ENCODE results near the gene GPR84. TPM values are rescaled to one million over a fixed set of nuclear protein-coding genes. Genes with fewer than 3 reads are reported as not detected.
A peak's percentile ranks its signal among the peaks of the same experiment; 100 is the strongest.

The GPR84 gene
- total and polyA plus RNA-seq, 12 donors, result 0.18 to 6.8 (median 1.2) TPM; not detected in 1

DNA sequence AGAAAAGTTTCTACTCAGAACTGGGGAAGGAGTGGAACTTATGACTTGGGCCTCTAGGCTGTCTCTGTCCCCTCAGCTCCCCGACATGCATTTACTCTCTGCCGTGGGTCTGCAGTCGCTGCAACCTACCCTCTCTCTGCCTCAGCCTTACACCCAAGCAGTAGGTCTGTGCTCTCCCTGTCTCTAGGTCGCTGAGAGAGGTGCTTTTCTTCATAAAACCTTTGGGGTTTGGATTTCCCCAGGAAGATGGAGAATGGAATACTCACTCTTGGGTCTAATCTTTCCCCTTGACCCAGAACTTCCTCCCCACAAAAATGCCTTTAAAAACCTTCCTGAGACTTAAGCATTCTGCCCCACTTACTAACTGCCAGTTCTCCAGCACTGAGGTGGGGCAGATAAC is 12.9 kb downstream of the GPR84 start:
- Histone ChIP-seq H3K27ac (peak overlapping the region in 2 of 5 donors; percentile 54 to 70), H3K4me3 (no peak overlapping the region), H3K4me1 (replicated peaks in 1 of 2) (peaks cover 18 to 21% of the 10 kb centered on the region in 2 donors), H3K9me3 (replicated peaks in 1 of 3) (no peaks in the 10 kb centered on the region), H3K36me3 (replicated peaks in 1 of 2) (peaks cover 0 to 52% of the 10 kb centered on the region in 2 donors), H3K27me3 (no peaks in the 10 kb centered on the region)
- TF ChIP-seq POLR2A (IDR thresholded peaks at IDR 0.05) (no peak), CTCF (IDR thresholded peaks at IDR 0.05) (no peak)
- no peak for DNase-seq
- intact Hi-C loops (cut with DNase I), result no loop called here
- WGBS, 4 donors, result 71 to 93% (median 80%) methylated on average over 4 of the region's 4 CpGs

DNA sequence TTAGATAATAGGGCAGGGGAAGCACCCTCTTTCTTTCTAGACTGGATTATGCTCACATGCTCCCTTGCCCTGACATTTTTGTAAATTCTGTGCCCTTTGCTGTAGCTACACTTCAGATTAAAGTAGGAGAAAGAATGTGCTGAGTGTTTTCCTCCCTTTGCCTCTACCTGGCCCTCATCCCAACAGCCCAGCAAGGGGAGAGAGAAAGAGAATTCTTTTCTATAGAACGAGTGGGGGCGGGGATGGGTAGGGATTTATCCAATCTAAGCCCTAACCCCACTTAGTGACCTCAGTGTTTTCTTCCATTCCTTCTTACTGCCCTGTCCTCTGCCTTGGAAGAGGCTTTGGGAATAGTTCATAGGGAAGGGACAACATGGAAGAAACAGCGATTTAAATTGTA is 13.5 kb downstream of the GPR84 start:
- 46 to 84% (median 81%) methylated on average over 3 of the region's 3 CpGs for WGBS, 4 donors
- H3K9me3 ChIP-seq (replicated peaks in 1 of 3), result no peaks in the 10 kb centered on the region
- H3K27ac ChIP-seq, result peak overlapping the region in 1 of 5 donors; percentile 54
- peaks cover 0 to 57% of the 10 kb centered on the region in 2 donors for H3K36me3 ChIP-seq (replicated peaks in 1 of 2)
- H3K4me3 ChIP-seq, result no peak overlapping the region
- DNase-seq, result no peak
- intact Hi-C loops (cut with DNase I), result no loop called here
- TF ChIP-seq POLR2A (IDR thresholded peaks at IDR 0.05), result no peak
- TF ChIP-seq CTCF (IDR thresholded peaks at IDR 0.05), result no peak
- H3K27me3 ChIP-seq, result no peaks in the 10 kb centered on the region
- peaks cover 18 to 21% of the 10 kb centered on the region in 2 donors for H3K4me1 ChIP-seq (replicated peaks in 1 of 2)

GRCh38 chr12:54349679-54350078 is 14.6 kb downstream of the GPR84 start:
- Histone ChIP-seq H3K4me3 (no peak overlapping the region), H3K9me3 (replicated peaks in 1 of 3) (no peaks in the 10 kb centered on the region), H3K27ac (no peak overlapping the region), H3K36me3 (replicated peaks in 1 of 2) (peaks cover 0 to 67% of the 10 kb centered on the region in 2 donors), H3K4me1 (replicated peaks in 1 of 2) (peaks cover 18 to 21% of the 10 kb centered on the region in 2 donors), H3K27me3 (no peaks in the 10 kb centered on the region)
- TF ChIP-seq CTCF (IDR thresholded peaks at IDR 0.05) (no peak), POLR2A (IDR thresholded peaks at IDR 0.05) (no peak)
- no peak for DNase-seq
- intact Hi-C loops (cut with DNase I), result no loop called here

DNA sequence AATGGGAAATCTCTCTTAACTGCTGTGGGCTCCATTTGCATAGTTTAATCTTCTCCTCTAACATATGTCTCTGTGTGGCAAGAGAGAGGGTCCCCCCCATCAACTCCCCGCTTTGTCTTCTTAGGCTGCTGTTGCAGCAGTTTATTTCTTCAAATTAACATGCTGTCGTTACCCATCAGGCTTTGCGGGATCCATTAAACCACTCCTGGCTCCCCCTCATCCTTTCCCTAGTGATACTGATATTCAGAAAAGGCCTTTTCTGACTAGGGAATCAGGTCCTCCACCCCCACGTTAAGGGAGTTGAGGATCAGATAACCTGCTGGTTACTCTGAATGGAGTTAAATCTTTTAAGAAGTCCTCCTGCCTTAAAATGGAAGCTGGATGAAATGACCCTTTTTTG is 15.2 kb downstream of the GPR84 start:
- Histone ChIP-seq H3K27ac (no peak overlapping the region), H3K4me1 (replicated peaks in 1 of 2) (peaks cover 18 to 21% of the 10 kb centered on the region in 2 donors), H3K27me3 (no peaks in the 10 kb centered on the region), H3K36me3 (replicated peaks in 1 of 2) (peaks cover 0 to 73% of the 10 kb centered on the region in 2 donors), H3K4me3 (no peak overlapping the region), H3K9me3 (replicated peaks in 1 of 3) (no peaks in the 10 kb centered on the region)
- WGBS, 4 donors, result 86 to 90% (median 88%) methylated on average over 4 of the region's 4 CpGs
- intact Hi-C loops (cut with DNase I), result no loop called here
- DNase-seq, result no peak
- TF ChIP-seq CTCF (IDR thresholded peaks at IDR 0.05) (no peak), POLR2A (IDR thresholded peaks at IDR 0.05) (no peak)

Measured in adrenal gland (tissue), 12 donors.